ENCODE results near the gene VSTM2B. TPM values are rescaled to one million over a fixed set of nuclear protein-coding genes. Genes with fewer than 3 reads are reported as not detected.

Gene VSTM2B
- total and polyA plus RNA-seq, 2 of the 13 experiments (the other 11 are each of a cell fraction or from before 2014, with no cell fraction given) = not detected

DNA sequence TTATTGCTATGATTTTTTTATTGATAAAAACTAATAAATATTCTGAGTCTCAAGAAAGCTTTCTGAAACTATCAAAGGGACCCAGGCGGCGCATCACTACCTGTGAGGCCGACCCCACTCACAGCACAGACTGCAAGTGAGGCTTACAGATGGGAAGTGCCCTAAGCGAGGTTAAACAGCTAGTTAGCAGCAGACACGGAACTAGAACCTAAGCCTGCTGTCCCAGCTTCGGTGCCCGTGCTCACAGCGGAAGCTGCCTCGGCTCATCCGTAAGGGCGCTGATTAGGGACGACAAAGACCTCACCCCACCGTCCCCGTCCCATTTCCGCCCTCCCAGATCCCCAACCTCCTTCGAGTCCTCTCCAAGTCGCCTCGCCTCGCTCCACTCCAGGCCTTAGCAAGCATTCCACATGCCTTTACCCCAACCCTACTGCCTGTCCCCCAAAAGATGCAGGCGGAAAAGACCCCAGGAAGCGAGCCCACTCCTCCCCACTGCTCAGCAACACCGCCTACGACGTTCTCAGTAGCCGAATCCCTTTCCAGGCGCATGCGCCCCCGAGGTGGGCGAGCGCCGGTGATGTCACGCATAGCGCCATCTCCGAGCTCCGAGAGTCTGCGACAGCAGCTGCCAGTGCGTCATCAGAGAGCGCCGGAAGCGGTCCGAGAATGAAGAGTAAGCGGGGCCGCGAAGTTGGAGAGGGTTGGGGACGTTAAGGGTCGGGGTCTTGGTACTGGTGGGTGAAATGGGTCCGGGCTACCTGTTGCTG lies 80.0 kb downstream of the VSTM2B start, which contains the start of gene POP4 (continued):
- TF ChIP-seq GFI1 (CRISPR knock-in tag; IDR thresholded peaks at IDR 0.05; ENCODE audit: borderline replicate concordance) (no peak), ZNF234 (CRISPR knock-in tag; conservative IDR thresholded peaks at IDR 0.05) (no peak), GZF1 (CRISPR knock-in tag; IDR thresholded peaks at IDR 0.05) (peak; percentile 55; the same call in 1 of the 2 replicates), SRSF1 (optimal IDR thresholded peaks at IDR 0.05; ENCODE audit: low read depth, low read length) (peak; percentile 74), TBX2 (CRISPR knock-in tag; IDR thresholded peaks at IDR 0.05; ENCODE audit: borderline replicate concordance) (peak; percentile 70; the same call in 1 of the 2 replicates), YEATS2 (CRISPR knock-in tag; IDR thresholded peaks at IDR 0.05; ENCODE audit: borderline replicate concordance) (peak; percentile 87; the same call in 1 of the 2 replicates), ONECUT2 (CRISPR knock-in tag; IDR thresholded peaks at IDR 0.05) (0 out of 2 replicates have a peak, but pooled peaks have one; percentile 24), PHB2 (IDR thresholded peaks at IDR 0.05; ENCODE audit: partially characterized antibody) (no peak), CC2D1A (CRISPR knock-in tag; IDR thresholded peaks at IDR 0.05) (peak; percentile 75; the same call in 1 of the 2 replicates)
- TF ChIP-seq, protein P1, sequence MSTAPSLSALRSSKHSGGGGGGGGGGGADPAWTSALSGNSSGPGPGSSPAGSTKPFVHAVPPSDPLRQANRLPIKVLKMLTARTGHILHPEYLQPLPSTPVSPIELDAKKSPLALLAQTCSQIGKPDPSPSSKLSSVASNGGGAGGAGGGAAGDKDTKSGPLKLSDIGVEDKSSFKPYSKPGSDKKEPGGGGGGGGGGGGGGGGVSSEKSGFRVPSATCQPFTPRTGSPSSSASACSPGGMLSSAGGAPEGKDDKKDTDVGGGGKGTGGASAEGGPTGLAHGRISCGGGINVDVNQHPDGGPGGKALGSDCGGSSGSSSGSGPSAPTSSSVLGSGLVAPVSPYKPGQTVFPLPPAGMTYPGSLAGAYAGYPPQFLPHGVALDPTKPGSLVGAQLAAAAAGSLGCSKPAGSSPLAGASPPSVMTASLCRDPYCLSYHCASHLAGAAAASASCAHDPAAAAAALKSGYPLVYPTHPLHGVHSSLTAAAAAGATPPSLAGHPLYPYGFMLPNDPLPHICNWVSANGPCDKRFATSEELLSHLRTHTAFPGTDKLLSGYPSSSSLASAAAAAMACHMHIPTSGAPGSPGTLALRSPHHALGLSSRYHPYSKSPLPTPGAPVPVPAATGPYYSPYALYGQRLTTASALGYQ (CRISPR knock-in tag; IDR thresholded peaks at IDR 0.05) = no peak
- TF ChIP-seq, protein P2, sequence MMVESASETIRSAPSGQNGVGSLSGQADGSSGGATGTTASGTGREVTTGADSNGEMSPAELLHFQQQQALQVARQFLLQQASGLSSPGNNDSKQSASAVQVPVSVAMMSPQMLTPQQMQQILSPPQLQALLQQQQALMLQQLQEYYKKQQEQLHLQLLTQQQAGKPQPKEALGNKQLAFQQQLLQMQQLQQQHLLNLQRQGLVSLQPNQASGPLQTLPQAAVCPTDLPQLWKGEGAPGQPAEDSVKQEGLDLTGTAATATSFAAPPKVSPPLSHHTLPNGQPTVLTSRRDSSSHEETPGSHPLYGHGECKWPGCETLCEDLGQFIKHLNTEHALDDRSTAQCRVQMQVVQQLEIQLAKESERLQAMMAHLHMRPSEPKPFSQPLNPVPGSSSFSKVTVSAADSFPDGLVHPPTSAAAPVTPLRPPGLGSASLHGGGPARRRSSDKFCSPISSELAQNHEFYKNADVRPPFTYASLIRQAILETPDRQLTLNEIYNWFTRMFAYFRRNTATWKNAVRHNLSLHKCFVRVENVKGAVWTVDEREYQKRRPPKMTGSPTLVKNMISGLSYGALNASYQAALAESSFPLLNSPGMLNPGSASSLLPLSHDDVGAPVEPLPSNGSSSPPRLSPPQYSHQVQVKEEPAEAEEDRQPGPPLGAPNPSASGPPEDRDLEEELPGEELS (CRISPR knock-in tag; IDR thresholded peaks at IDR 0.05) = peak; percentile 45; the same call in 1 of the 2 replicates
- TF ChIP-seq, protein P3, sequence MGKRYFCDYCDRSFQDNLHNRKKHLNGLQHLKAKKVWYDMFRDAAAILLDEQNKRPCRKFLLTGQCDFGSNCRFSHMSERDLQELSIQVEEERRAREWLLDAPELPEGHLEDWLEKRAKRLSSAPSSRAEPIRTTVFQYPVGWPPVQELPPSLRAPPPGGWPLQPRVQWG (CRISPR knock-in tag; IDR thresholded peaks at IDR 0.05; ENCODE audit: borderline replicate concordance, low read depth) = no peak
- TF ChIP-seq, protein P4, sequence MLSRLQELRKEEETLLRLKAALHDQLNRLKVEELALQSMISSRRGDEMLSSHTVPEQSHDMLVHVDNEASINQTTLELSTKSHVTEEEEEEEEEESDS (CRISPR knock-in tag; IDR thresholded peaks at IDR 0.05; ENCODE audit: borderline replicate concordance) = no peak
- TF ChIP-seq, protein P5, sequence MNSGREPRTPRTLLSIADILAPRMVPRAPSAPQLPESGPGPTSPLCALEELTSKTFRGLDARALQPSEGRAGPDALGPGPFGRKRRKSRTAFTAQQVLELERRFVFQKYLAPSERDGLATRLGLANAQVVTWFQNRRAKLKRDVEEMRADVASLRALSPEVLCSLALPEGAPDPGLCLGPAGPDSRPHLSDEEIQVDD (CRISPR knock-in tag; IDR thresholded peaks at IDR 0.05; ENCODE audit: borderline replicate concordance) = peak; percentile 50; the same call in 1 of the 2 replicates
- TF ChIP-seq, protein P6, sequence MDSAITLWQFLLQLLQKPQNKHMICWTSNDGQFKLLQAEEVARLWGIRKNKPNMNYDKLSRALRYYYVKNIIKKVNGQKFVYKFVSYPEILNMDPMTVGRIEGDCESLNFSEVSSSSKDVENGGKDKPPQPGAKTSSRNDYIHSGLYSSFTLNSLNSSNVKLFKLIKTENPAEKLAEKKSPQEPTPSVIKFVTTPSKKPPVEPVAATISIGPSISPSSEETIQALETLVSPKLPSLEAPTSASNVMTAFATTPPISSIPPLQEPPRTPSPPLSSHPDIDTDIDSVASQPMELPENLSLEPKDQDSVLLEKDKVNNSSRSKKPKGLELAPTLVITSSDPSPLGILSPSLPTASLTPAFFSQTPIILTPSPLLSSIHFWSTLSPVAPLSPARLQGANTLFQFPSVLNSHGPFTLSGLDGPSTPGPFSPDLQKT (CRISPR knock-in tag; IDR thresholded peaks at IDR 0.05; ENCODE audit: borderline replicate concordance) = no peak
- TF ChIP-seq, protein P7, sequence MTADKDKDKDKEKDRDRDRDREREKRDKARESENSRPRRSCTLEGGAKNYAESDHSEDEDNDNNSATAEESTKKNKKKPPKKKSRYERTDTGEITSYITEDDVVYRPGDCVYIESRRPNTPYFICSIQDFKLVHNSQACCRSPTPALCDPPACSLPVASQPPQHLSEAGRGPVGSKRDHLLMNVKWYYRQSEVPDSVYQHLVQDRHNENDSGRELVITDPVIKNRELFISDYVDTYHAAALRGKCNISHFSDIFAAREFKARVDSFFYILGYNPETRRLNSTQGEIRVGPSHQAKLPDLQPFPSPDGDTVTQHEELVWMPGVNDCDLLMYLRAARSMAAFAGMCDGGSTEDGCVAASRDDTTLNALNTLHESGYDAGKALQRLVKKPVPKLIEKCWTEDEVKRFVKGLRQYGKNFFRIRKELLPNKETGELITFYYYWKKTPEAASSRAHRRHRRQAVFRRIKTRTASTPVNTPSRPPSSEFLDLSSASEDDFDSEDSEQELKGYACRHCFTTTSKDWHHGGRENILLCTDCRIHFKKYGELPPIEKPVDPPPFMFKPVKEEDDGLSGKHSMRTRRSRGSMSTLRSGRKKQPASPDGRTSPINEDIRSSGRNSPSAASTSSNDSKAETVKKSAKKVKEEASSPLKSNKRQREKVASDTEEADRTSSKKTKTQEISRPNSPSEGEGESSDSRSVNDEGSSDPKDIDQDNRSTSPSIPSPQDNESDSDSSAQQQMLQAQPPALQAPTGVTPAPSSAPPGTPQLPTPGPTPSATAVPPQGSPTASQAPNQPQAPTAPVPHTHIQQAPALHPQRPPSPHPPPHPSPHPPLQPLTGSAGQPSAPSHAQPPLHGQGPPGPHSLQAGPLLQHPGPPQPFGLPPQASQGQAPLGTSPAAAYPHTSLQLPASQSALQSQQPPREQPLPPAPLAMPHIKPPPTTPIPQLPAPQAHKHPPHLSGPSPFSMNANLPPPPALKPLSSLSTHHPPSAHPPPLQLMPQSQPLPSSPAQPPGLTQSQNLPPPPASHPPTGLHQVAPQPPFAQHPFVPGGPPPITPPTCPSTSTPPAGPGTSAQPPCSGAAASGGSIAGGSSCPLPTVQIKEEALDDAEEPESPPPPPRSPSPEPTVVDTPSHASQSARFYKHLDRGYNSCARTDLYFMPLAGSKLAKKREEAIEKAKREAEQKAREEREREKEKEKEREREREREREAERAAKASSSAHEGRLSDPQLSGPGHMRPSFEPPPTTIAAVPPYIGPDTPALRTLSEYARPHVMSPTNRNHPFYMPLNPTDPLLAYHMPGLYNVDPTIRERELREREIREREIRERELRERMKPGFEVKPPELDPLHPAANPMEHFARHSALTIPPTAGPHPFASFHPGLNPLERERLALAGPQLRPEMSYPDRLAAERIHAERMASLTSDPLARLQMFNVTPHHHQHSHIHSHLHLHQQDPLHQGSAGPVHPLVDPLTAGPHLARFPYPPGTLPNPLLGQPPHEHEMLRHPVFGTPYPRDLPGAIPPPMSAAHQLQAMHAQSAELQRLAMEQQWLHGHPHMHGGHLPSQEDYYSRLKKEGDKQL (CRISPR knock-in tag; IDR thresholded peaks at IDR 0.05; ENCODE audit: low read depth) = no peak
